ENCODE measurements around the gene INPP4B.
"Not testable (repeated sequence)": the region's sequence is repeated elsewhere in the genome, so short reads cannot be mapped to it uniquely, and the experiment has no call there.

INPP4B gene

DNA sequence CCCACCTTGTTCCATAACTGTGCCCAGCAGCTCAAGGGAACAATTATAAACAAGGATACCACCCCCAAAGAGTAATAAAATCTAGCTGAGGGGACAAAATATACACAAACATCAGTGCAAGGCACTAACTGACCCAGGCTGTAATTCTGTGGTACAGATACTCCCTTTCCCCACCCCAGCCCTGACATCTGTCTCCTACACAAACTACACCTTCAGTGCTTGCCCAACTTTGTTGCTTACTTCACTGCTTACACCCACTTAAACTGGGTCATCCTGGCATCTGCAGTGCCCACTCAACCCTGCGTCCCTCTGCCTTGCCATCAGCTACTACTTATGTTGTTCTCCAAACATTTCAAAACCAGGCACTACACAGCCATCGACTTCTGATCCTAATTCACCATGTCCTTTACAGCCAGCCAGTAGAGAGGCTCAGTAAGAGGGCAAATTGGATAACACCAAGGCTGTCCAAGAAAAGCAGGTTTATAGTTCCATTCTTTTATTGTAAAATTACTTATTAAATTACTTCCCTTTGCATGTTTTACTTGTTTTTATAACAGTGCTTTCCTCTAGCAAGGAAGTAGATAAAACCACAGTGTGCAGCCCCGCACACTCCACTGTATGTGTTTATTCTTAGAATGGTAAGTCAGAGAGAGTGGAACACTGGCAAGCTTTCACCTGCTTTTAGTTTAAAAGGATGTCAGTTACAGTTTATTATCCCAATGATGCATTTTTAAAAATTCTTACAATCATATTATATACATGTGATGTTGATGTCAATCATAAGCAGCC lies 149.6 kb downstream of the INPP4B start:
- ATAC-seq = peak; percentile 52
- Mint-ChIP-seq H3K4me3 (no peak overlapping the region), H3K27ac (no peak overlapping the region), H3K36me3 (no peaks in the 10 kb centered on the region), H3K4me1 (no peaks in the 10 kb centered on the region), H3K9me3 (no peaks in the 10 kb centered on the region), H3K27me3 (no peaks in the 10 kb centered on the region)

DNA sequence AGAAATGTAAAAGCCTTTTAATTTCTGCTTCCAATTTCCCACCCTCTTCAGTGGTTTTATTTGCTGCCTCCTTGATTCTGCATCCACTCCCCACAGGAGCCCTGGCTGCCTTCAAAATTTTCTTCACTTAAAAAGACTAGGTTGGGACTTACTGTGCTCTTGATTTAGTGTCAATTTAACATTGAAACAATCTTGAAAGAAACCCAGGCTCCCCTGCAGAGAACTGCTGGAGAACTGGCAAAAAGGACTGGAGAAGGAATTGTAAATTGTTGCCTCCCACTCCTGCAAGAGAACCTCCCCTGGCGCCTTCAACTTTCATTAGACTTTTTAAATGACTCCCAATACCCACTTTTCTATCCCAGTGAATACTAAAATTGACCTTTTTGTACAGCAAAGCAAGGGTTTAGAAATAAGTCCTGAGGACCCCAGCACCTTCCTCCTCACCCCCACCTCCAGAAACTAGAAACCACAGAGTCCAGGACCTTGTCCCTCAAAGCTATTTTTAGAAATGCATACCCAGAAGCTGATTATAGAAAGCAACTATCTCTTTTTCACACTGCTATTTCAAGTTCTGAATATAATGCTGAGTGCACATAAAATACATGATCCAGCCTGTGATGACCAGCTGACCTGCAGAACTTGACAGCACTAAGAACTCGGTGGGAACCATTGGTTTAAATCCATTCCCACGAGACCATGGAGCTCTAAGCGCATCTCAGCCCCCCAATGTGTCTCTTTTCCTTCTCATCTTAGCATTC lies 155.5 kb downstream of the INPP4B start:
- Mint-ChIP-seq H3K36me3 (no peaks in the 10 kb centered on the region), H3K4me3 (no peak overlapping the region), H3K27ac (no peak overlapping the region), H3K9me3 (no peaks in the 10 kb centered on the region), H3K4me1 (no peaks in the 10 kb centered on the region), H3K27me3 (no peaks in the 10 kb centered on the region)
- no peak for ATAC-seq

DNA sequence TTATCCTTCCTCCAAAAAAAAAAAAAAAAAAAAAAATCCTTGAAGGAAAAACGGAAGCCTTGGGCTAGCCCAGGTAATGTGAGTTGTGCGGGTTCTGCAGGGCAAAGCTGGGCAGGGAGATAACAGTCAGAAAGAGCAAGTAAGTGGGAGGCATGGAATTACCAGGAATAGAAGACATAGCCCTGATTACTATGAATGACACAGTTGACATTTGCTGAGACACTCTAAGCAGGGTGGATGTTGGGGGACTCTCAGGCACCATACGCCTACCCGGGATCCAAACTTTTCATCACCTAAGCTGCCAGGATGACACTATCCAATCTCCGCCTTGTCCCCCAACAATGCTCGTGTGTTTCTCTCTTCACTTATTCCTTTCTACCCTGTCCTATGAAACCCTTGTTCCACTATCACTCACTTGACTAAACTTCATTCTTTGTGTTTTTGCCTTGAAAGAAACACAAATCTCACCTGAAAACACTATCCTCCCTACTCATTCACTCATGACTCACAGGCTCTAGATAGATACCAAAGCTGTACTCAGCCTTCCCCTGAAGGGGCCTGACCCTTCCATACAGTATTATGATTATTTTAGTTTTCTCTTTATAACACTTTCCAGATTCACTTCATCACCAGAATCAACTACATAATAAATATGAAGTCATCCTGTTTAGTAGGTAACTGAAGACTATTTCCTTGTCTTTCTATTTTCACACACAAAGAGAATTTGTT lies 158.4 kb downstream of the INPP4B start:
- ATAC-seq = peak; percentile 41
- H3K27me3 Mint-ChIP-seq = no peaks in the 10 kb centered on the region
- no peaks in the 10 kb centered on the region for H3K36me3 Mint-ChIP-seq
- H3K27ac Mint-ChIP-seq = no peak overlapping the region
- no peaks in the 10 kb centered on the region for H3K9me3 Mint-ChIP-seq
- no peaks in the 10 kb centered on the region for H3K4me1 Mint-ChIP-seq
- no peak overlapping the region for H3K4me3 Mint-ChIP-seq

DNA sequence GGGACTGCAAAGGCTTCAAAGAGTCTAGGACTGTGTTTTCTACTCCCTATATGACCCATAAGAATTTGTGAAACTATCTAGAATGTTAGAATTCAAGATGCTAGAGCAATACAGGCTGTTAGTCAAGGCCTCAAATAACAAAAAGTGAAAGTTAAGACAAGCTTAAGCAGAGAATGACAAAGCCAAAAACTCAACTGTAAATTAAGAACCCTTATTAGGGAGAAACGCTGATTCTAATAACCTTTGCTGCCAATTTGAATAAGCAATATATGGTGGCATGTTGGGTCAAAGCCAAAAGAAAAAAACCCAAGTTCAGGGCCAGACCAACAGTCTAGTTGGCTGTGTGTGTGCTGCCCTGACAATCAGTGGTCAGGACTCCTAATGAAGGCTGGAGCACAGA lies 160.0 kb downstream of the INPP4B start:
- no peaks in the 10 kb centered on the region for H3K27me3 Mint-ChIP-seq
- no peaks in the 10 kb centered on the region for H3K36me3 Mint-ChIP-seq
- no peak overlapping the region for H3K4me3 Mint-ChIP-seq
- ATAC-seq = no peak
- H3K4me1 Mint-ChIP-seq = no peaks in the 10 kb centered on the region
- no peak overlapping the region for H3K27ac Mint-ChIP-seq
- H3K9me3 Mint-ChIP-seq = no peaks in the 10 kb centered on the region

DNA sequence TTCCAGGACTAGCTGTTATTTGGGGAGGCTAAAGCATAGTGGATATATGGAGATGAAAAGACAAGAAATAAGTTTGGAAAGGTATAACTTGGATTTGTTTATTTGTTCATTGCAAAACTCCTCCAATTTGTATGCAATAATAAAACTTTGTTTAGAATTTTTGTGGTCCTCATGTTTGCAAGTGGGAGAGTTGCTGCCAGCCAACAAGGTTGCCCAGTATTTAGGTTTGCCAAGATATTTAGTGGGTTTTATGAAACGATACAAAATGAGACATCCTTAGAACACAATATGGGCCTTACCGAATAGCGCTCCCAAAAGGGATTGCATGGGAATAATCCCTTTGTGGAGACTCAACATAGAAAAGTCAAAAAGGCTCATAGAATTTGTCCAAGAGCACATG lies 162.1 kb downstream of the INPP4B start:
- Mint-ChIP-seq H3K27me3 (no peaks in the 10 kb centered on the region), H3K4me3 (no peak overlapping the region), H3K4me1 (no peaks in the 10 kb centered on the region), H3K27ac (no peak overlapping the region), H3K9me3 (no peaks in the 10 kb centered on the region), H3K36me3 (no peaks in the 10 kb centered on the region)
- no peak for ATAC-seq

DNA sequence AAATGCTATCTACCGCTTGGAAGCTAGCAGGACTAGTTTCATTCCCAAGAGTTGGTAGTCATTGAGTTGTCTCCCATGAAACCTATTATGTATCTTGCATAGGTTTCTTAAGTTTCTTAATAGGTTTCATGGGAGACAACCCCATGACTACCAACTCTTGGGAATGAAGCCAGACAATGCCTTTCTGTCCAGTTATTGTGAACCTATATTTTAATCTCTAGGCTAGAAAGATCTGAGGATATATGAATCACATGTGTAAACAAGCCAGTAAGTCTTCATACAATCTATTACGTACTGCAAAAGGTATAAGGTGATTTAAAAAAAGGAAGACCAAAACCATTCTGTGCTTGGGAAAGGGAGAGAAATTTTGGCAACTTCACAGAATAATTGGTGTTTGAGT lies 162.6 kb downstream of the INPP4B start:
- no peak for ATAC-seq
- no peaks in the 10 kb centered on the region for H3K36me3 Mint-ChIP-seq

DNA sequence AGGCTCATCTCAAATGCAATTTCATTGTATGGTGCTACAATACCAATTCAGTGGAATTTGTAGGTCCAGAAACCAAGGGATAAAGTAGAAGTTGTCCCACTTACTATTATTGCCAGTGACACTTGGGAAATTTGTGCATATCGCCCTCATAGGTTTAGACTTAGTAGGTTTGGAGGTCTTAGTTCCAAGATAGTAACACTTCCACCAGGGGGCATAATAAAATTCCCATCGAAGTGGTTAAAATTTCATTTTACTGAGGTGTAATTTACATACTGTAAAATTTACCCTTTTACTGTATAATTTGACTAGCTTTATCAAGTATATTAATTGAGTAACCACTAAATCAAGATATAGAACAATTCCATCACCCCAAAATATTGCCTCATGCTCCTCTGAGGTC lies 174.6 kb downstream of the INPP4B start:
- no peak for ATAC-seq
- Mint-ChIP-seq H3K4me1 (no peaks in the 10 kb centered on the region), H3K4me3 (no peak overlapping the region), H3K27ac (no peak overlapping the region), H3K36me3 (no peaks in the 10 kb centered on the region), H3K9me3 (peaks cover 26% of the 10 kb centered on the region), H3K27me3 (no peaks in the 10 kb centered on the region)

More for the DNA sequence above, 162.6 kb downstream of the INPP4B start:
- Mint-ChIP-seq H3K4me1 (no peaks in the 10 kb centered on the region), H3K27ac (no peak overlapping the region), H3K9me3 (no peaks in the 10 kb centered on the region), H3K4me3 (no peak overlapping the region), H3K27me3 (no peaks in the 10 kb centered on the region)

DNA sequence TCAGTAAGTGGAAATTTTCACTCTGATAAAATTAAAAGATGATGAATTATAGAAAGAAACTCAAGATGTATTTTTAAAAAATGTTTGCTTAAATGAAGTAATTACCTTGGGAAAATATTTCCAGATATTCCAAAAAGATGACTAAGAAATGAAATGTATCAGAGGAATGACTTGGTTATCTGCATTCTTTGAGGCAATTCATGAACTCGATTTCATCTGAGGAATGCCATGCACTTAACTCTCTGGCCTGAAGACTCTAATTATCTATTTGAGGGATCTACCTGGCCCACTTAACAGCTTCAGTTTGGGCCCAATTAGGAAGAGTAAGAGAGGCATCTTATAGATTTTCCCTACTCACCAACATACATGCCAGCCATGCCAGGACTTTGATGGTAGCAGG lies 182.3 kb downstream of the INPP4B start:
- no peak for ATAC-seq
- Mint-ChIP-seq H3K9me3 (peaks cover 18% of the 10 kb centered on the region), H3K27me3 (no peaks in the 10 kb centered on the region), H3K4me1 (no peaks in the 10 kb centered on the region), H3K36me3 (no peaks in the 10 kb centered on the region), H3K27ac (no peak overlapping the region), H3K4me3 (no peak overlapping the region)

DNA sequence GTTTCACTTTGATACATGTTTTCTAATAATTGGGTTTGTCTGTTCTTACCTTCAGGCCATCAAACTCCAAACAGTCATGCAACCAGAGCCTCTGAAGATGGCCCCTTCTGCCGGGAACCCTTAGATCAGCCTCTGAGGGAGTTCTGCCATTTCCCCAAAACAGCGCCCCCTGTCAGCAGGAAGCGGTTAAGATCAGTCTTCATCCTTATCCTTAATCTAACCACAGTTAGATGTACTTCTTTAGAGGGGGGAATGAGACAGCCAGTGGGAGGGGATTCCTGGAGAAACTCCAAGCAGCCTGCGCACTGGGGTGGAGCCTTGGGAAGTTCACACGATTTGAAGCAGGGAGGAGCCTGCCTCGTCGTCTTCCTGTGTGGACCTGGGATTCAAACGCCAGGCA lies 185.4 kb downstream of the INPP4B start:
- H3K27me3 Mint-ChIP-seq = no peaks in the 10 kb centered on the region
- no peak overlapping the region for H3K4me3 Mint-ChIP-seq
- peaks cover 5% of the 10 kb centered on the region for H3K9me3 Mint-ChIP-seq
- H3K4me1 Mint-ChIP-seq = no peaks in the 10 kb centered on the region
- H3K27ac Mint-ChIP-seq = no peak overlapping the region
- no peak for ATAC-seq
- H3K36me3 Mint-ChIP-seq = no peaks in the 10 kb centered on the region

DNA sequence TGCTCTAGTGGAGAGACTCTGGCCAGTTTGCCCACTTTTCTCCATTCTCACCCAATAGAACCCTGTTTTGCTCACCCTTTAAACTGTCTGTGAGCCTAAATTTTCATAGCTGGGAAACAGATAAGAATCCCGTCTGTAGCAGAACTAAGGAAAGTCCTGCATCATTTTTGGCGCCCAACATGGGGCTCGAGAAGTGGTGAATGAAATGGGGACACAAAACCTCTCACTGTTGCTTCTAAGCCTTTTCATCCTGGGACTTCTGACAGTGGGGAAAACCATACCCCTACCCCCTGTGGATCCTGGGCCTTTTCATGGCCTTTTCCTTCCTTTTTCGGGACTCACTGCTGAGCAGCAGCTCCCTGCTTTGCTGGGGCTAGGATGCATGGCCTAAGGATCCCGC lies 189.9 kb downstream of the INPP4B start:
- Mint-ChIP-seq H3K4me1 (no peaks in the 10 kb centered on the region), H3K27me3 (no peaks in the 10 kb centered on the region), H3K9me3 (peaks cover 13% of the 10 kb centered on the region)

DNA sequence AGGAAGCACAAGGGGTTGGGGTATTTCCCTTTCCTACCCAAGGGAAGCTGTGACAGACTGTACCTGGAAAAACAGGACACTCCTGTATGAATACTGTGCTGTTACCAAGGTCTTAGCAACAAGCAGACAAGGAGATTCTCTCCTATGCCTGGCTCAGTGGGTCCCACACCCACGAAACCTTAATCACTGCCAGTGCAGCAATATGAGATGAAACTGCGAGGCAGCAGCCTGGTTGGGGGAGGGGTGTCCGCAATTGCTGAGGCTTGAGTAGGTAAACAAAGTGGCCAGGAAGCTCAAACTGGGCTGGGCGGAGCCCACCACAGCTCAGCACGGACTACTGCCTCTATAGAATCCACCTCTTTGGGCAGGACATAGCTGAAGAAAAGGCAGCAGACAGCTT lies 197.7 kb downstream of the INPP4B start:
- Mint-ChIP-seq H3K4me3 (no peak overlapping the region), H3K27ac (no peak overlapping the region), H3K9me3 (peaks cover 25% of the 10 kb centered on the region), H3K27me3 (no peaks in the 10 kb centered on the region), H3K4me1 (no peaks in the 10 kb centered on the region), H3K36me3 (no peaks in the 10 kb centered on the region)
- ATAC-seq = no peak

More for the DNA sequence above, 189.9 kb downstream of the INPP4B start:
- ATAC-seq = no peak
- Mint-ChIP-seq H3K4me3 (no peak overlapping the region), H3K27ac (no peak overlapping the region), H3K36me3 (no peaks in the 10 kb centered on the region)

DNA sequence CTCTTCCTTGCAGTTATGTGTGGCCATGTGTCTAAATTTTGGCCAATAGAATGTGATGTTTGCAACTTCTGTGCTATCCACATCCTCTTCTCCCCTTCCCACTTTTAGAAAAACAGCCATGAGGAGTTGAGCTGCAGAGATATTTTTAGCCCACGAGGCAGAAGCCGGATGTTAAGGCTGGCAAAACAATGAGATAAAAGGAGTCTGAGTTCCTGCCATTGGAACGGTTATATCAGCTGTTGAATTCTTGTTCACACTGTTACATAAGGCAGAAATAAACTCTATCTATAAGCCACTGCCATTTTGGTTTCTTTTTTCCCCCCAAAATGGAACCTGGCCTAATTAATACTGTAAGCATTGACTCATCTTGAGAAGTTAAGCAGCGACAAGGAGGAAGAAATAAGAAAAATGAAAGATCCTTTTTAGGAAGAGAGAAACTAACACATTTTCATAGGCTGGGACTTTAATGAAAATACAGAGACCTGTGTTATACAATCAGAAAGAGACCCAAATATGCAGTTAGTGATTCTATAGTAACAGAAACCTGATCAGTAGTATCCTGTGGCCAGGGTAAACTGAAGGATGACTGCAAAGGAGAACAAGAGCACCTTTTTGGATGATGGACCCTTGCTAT lies 200.5 kb downstream of the INPP4B start:
- no peaks in the 10 kb centered on the region for H3K4me1 Mint-ChIP-seq
- peaks cover 10% of the 10 kb centered on the region for H3K9me3 Mint-ChIP-seq
- H3K36me3 Mint-ChIP-seq = no peaks in the 10 kb centered on the region
- H3K4me3 Mint-ChIP-seq = no peak overlapping the region
- H3K27me3 Mint-ChIP-seq = no peaks in the 10 kb centered on the region
- no peak for ATAC-seq
- H3K27ac Mint-ChIP-seq = no peak overlapping the region

DNA sequence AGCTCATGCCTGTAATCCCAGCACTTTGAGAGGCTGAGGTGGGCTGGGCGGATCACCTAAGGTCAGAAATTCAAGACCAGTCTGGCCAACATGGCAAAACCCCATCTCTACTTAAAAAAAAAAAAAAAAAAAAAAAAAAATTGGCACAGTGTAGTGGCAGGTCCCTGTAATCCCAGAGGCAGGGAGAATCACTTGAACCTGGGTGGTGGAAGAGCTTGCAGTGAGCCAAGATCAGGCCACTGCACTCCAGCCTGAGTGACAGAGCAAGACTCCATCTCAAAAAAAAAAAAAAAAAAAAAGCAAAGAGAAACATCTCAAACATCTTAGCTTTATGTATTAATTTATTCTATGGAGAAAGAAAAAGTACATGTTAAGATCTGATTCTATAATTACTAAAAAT lies 201.5 kb downstream of the INPP4B start:
- H3K27ac Mint-ChIP-seq, H3K4me1 Mint-ChIP-seq, H3K4me3 Mint-ChIP-seq, H3K36me3 Mint-ChIP-seq, H3K27me3 Mint-ChIP-seq, H3K9me3 Mint-ChIP-seq, ATAC-seq: not testable (repeated sequence)

DNA sequence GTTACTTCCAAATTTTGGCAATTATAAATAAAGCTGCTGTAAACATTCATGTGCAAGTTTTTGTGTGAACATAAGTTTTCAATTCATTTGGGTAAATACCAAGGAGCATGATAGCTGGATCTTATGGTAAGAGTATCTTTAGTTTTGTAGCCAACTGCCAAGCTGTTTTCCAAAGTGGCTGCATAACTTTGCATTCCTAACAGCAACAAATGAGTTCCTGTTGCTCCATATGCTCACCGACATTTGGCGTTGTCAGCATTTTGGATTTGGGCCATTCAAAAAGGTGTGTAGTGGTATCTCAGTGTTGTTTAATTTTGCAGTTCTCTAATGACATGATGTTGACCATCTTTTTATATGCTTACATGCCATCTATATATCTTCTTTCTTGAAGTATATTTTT lies 208.5 kb downstream of the INPP4B start:
- ATAC-seq = no peak
- H3K4me1 Mint-ChIP-seq = no peaks in the 10 kb centered on the region
- H3K4me3 Mint-ChIP-seq = no peak overlapping the region
- H3K9me3 Mint-ChIP-seq = peaks cover 3% of the 10 kb centered on the region
- H3K27me3 Mint-ChIP-seq = no peaks in the 10 kb centered on the region
- no peak overlapping the region for H3K27ac Mint-ChIP-seq
- H3K36me3 Mint-ChIP-seq = no peaks in the 10 kb centered on the region

DNA sequence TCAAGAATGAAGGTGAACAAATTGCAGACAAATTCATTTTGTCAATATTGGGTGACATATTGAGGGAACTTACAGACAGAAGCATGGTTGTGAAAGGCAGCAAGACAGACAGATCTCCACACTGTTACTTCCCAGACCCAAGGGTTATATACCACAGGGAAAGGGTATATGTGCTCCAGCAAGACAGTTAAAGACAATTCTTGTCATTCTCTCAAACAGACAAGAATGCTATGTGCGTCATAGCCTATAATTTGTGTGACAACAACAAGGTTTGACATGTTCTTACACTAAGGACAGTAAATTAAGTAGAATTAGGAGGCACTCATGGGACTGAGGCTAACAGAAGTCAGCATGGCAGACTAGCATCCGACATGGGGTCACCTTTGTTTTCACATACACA lies 214.3 kb downstream of the INPP4B start:
- H3K27ac Mint-ChIP-seq = no peak overlapping the region
- H3K36me3 Mint-ChIP-seq = no peaks in the 10 kb centered on the region
- H3K4me3 Mint-ChIP-seq = no peak overlapping the region
- H3K4me1 Mint-ChIP-seq = no peaks in the 10 kb centered on the region
- H3K27me3 Mint-ChIP-seq = no peaks in the 10 kb centered on the region
- H3K9me3 Mint-ChIP-seq = peaks cover 6% of the 10 kb centered on the region
- ATAC-seq = no peak

Data from stimulated activated memory B cell treated with anti-CD40 and anti-IgM and Interleukin-4, amounts not matched to agents 10 μg/mL and 1 μg/mL and 100 μg/mL, for 72 hours (primary cell).